Pancreas (tissue), 10 donors: ENCODE data around the gene EVI5. TPM values are rescaled to one million over a fixed set of nuclear protein-coding genes. Genes with fewer than 3 reads are reported as not detected.

ENCODE experiments used
- ATAC-seq, 4 donors: fragments of 200-7000 bp; cut with Tn5 transposase; one replicate each; pipeline versions ENCODE4 v1.8.0 to v1.9.1; 2020; ENCODE audit warnings: mild to moderate bottlenecking in 4 of 4, moderate library complexity in 4 of 4
- DNase-seq, 6 donors: peaks; one replicate each; pipeline ENCODE4 v3.0.0-alpha.2; 2020
- FAIRE-seq: peaks from 2 replicates; lab custom pipeline; 2012; peaks lifted over from hg19 to GRCh38; lab: Jason Lieb, UNC
- H3K27ac ChIP-seq, 4 donors: fragments of 200-600 bp; sonication (generic); 1 replicate in 3 of 4; 2 replicates in 1 of 4; pipeline versions ENCODE4 v1.5.0 to v1.8.0; 2020
- H3K27me3 ChIP-seq, 4 donors: fragments of 200-600 bp; one replicate each; pipeline ENCODE4 v1.8.0; 2021
- H3K36me3 ChIP-seq, 3 donors: fragments of 200-600 bp; sonication (generic) in 1 of 3; one replicate each; pipeline versions ENCODE4 v1.5.0 to v1.8.0; 2020 to 2021
- H3K4me1 ChIP-seq, 3 donors: fragments of 200-600 bp; one replicate each; pipeline ENCODE4 v1.8.0; 2021
- H3K4me3 ChIP-seq, 4 donors: fragments of 200-600 bp; sonication (generic) in 2 of 4; one replicate each; pipeline versions ENCODE4 v1.5.0 to v1.8.0; 2020 to 2021
- H3K9me3 ChIP-seq, 4 donors: fragments of 200-600 bp; one replicate each; pipeline ENCODE4 v1.8.0; 2021
- CTCF ChIP-seq, 4 donors: fragments of 200-600 bp; sonication (generic) in 3 of 4; IDR thresholded peaks; one replicate each; pipeline versions ENCODE4 v1.5.0 to v1.8.0; 2021; ENCODE audit warnings: antibody characterized with exemption in 4 of 4
- WGBS, 2 donors: extraction: QIAGEN DNeasy Blood & Tissue Kit; methylation state at CpG; one replicate each; pipeline ENCODE4 v1.1.7; 2013; 5-methylcytosine and 5-hydroxymethylcytosine counted together
- intact Hi-C, 3 donors: fragments of 100-400 bp; cut with DNase I; formaldehyde crosslinking; loops; one replicate each; pipeline versions ENCODE4 v1.11.1 to v1.14.2; 2022
- polyA plus RNA-seq, 2 donors: library from polyadenylated mRNA; stranded (reverse); fragments of 200-250 nt; gene quantifications; one replicate each; pipeline ENCODE4 v1.2.3, GENCODE V29; 2013
- total RNA-seq, 6 donors: library from RNA; stranded (reverse); fragmentation: NEBNext Ultra II Directional in 4 of 6; extraction: Animal tissue kit (Norgen Biotek cat#: 25700) in 4 of 6; gene quantifications; one replicate each; pipeline versions ENCODE4 v1.2.1 to v1.2.4, GENCODE V29; 2021 to 2023
- donor health status: healthy with polysubstance abuse.
- donor health status: DM: no; HTN: no; CAD: no; lungs with moderate emphysema.
- donor health status: DM: no; HTN: no; CAD: no.
- donor health status: control.
- donor health status: control.
- donor health status: Bipolar disorder and iron deficiency.
- donor health status: DM: yes; HTN: yes; CAD: no.
- donor health status: DM: no; HTN: no; CAD: no.
- donor health status: DM: no; HTN: no; CAD: no.
- donor health status: DM: yes; HTN: yes; CAD: no.

EVI5 gene
- total and polyA plus RNA-seq, 8 donors = 3.3 to 21.7 (median 12.7) TPM

- ATAC-seq (no peak), FAIRE-seq (no peak), DNase-seq (no peak)
- Histone ChIP-seq H3K27ac (no peak overlapping the region), H3K36me3 (no peaks in the 10 kb centered on the region), H3K4me3 (no peak overlapping the region), H3K27me3 (no peaks in the 10 kb centered on the region), H3K9me3 (no peaks in the 10 kb centered on the region), H3K4me1 (no peaks in the 10 kb centered on the region)
- no peak for TF ChIP-seq CTCF (IDR thresholded peaks at IDR 0.05)
- 97% methylated on average over 4 of the region's 4 CpGs for WGBS, 2 donors
- intact Hi-C loops = no loop called here
These were observed 104.9 kb downstream of the EVI5 start for GRCh38 chr1:92679980-92680379.

GRCh38 chr1:92663775-92664174 is 121.1 kb downstream of the EVI5 start:
- Histone ChIP-seq H3K36me3 (no peaks in the 10 kb centered on the region), H3K27me3 (no peaks in the 10 kb centered on the region), H3K4me3 (no peak overlapping the region), H3K27ac (no peak overlapping the region), H3K9me3 (no peaks in the 10 kb centered on the region), H3K4me1 (no peaks in the 10 kb centered on the region)
- FAIRE-seq = no peak
- DNase-seq = no peak
- WGBS, 2 donors = 97% methylated on average over 5 of the region's 5 CpGs
- intact Hi-C loops = no loop called here
- no peak for ATAC-seq
- no peak for TF ChIP-seq CTCF (IDR thresholded peaks at IDR 0.05)

DNA sequence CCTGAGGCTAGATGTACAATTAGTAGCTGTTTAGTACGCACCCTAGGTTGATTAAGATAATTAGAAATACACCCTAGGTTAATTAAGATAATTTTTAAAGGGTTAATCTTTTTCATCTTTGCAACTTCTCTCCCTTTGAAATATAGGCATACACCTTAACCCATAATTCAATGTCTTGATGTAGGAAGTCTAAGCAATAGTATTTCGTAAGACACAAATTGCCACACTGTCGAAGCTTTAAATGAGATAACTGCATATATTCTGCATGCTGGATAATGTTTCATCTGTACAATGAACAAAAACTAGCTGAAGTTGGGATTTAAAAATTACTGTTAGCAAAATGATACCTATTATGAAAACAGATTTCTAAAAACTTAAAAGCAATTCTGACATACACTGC is 122.9 kb downstream of the EVI5 start:
- FAIRE-seq (no peak), ATAC-seq (no peak)

DNA sequence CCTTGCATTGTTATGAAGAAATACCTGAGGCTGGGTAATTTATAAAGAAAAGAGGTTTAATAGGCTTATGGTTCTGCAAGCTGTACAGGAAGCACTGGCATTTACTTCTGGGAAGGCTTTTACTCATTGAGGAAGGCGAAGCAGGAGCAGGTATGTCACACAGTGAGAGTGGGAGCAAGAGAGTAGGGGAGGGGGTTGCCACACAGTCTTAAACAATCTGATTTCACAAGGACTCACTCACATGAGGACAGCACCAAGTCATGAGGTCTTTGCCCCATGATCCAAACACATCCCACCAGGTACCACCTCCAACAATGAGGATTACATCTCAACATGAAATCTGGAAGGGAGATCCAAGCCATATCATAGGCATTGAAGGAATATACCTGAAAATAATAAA is 127.2 kb downstream of the EVI5 start:
- Histone ChIP-seq H3K27me3 (no peaks in the 10 kb centered on the region), H3K4me3 (no peak overlapping the region), H3K9me3 (no peaks in the 10 kb centered on the region), H3K36me3 (peaks cover 0 to 10% (median 0%) of the 10 kb centered on the region in 3 donors), H3K27ac (no peak overlapping the region), H3K4me1 (no peaks in the 10 kb centered on the region)
- ATAC-seq (no peak), DNase-seq (no peak), FAIRE-seq (no peak)
- intact Hi-C loops = no loop called here
- 96% methylated on average over 1 of the region's 1 CpG for WGBS, 2 donors
- TF ChIP-seq CTCF (IDR thresholded peaks at IDR 0.05) = no peak

More for the DNA sequence above, 122.9 kb downstream of the EVI5 start:
- no peak overlapping the region for H3K27ac ChIP-seq
- WGBS, 2 donors = 96 to 98% methylated on average over 3 of the region's 3 CpGs
- no peaks in the 10 kb centered on the region for H3K27me3 ChIP-seq
- H3K4me1 ChIP-seq = no peaks in the 10 kb centered on the region
- H3K9me3 ChIP-seq = no peaks in the 10 kb centered on the region
- H3K36me3 ChIP-seq = peaks cover 0 to 6% (median 0%) of the 10 kb centered on the region in 3 donors
- H3K4me3 ChIP-seq = no peak overlapping the region
- intact Hi-C loops = no loop called here
- DNase-seq = no peak
- TF ChIP-seq CTCF (IDR thresholded peaks at IDR 0.05) = no peak

DNA sequence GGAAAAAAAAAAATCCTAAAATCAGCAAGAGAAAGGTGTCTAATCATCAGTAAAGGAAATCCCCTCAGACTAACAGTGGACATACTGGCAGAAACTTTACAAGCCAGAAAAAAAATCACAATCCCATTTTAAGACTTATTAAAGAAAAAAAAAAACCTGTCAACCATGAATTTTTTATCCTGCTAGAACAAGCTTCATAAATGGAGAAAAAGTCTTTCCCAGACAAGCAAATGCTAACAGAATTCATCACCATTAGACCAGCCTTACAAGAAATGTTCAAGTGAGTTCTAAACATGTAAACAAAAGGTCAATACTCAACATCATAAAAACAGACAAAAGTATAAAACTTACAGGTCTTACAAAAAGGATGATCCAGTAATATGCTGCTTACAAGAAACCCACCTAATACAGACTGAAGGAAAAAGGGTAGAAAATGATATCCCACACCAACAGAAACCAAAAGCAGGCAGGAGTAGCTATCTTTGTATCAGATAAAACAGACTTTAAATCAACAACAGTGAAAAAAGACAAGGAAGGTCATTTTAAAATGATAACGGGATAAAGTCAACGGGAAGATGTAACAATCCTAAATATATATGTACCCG is 129.6 kb downstream of the EVI5 start:
- WGBS, 2 donors = 90 to 97% methylated on average over 3 of the region's 3 CpGs
- FAIRE-seq = no peak
- no peak for TF ChIP-seq CTCF (IDR thresholded peaks at IDR 0.05)
- H3K36me3 ChIP-seq = peaks cover 0 to 10% (median 0%) of the 10 kb centered on the region in 3 donors
- no peaks in the 10 kb centered on the region for H3K9me3 ChIP-seq
- intact Hi-C loops = no loop called here
- no peak overlapping the region for H3K4me3 ChIP-seq
- H3K27me3 ChIP-seq = no peaks in the 10 kb centered on the region
- H3K27ac ChIP-seq = no peak overlapping the region
- DNase-seq = no peak
- H3K4me1 ChIP-seq = no peaks in the 10 kb centered on the region
- no peak for ATAC-seq
